Keratinocyte (primary cell): ENCODE measurements around the gene SMIM24.

ENCODE experiments used
- CTCF ChIP-seq, 3 experiments: IDR thresholded peaks in 1 of 3; conservative IDR thresholded peaks in 1 of 3; optimal IDR thresholded peaks in 1 of 3; 2 replicates in 2 of 3; 3 replicates in 1 of 3; pipeline versions ENCODE3 to v1.5.1; 2011; ENCODE audit warnings: low read length in 3 of 3, mild to moderate bottlenecking in 3 of 3, moderate library complexity in 2 of 3, control low read depth in 1 of 3, inconsistent platforms in 1 of 3; ENCODE audit not compliant: insufficient read depth in 2 of 3; ENCODE audit errors: extremely low read depth in 1 of 3
- EZH2 ChIP-seq: IDR thresholded peaks from one replicate; pipeline ENCODE4 v1.6.1; 2012; ENCODE audit warnings: inconsistent platforms, mild to moderate bottlenecking, low read length, moderate library complexity

GRCh38 chr19:3496392-3497273 is 16.3 kb upstream of the SMIM24 start:
- TF ChIP-seq CTCF (optimal IDR thresholded peaks at IDR 0.05 in 1 of 3, IDR thresholded peaks at IDR 0.05 in 1 of 3, conservative IDR thresholded peaks at IDR 0.05 in 1 of 3; ENCODE audit: extremely low read depth in 1 of 3, insufficient read depth in 2 of 3, low read length in 3 of 3) (no peak), EZH2 (no peak)
